DND-41 (cell line): ENCODE results near the gene USE1.

Source experiments
- ATAC-seq: fragments of 200-7000 bp; cut with Tn5 transposase; 3 replicates; pipeline ENCODE4 v1.9.1; 2021; ENCODE audit warnings: low read depth; ENCODE audit not compliant: insufficient read depth
- DNase-seq: peaks from one replicate; pipeline ENCODE4 v3.0.0-alpha.2; 2020
- H2AFZ ChIP-seq: 2 replicates; pipeline ENCODE4 v1.6.0; 2012; ENCODE audit warnings: low read depth, low read length
- H3K27ac ChIP-seq: 2 replicates; pipeline ENCODE4 v1.5.1; 2012; ENCODE audit warnings: low read length, inconsistent platforms
- H3K27me3 ChIP-seq: fragments of 200-600 bp; sonication (generic); 2 replicates; pipeline ENCODE4 v1.6.0; 2012; ENCODE audit warnings: low read length, mild to moderate bottlenecking, inconsistent platforms; ENCODE audit not compliant: insufficient read depth, poor library complexity
- H3K36me3 ChIP-seq: 2 replicates; pipeline ENCODE4 v1.5.1; 2012; ENCODE audit warnings: low read length, inconsistent platforms; ENCODE audit not compliant: insufficient read depth
- H3K4me1 ChIP-seq: 2 replicates; pipeline ENCODE4 v1.5.1; 2012; ENCODE audit warnings: mild to moderate bottlenecking, low read length; ENCODE audit not compliant: insufficient read depth
- H3K4me2 ChIP-seq: 2 replicates; pipeline ENCODE4 v1.6.0; 2012; ENCODE audit warnings: mild to moderate bottlenecking, moderate library complexity, low read length, inconsistent platforms; ENCODE audit not compliant: insufficient read depth
- H3K4me3 ChIP-seq, 2 experiments: fragments of 200-600 bp in 1 of 2; shearing (Covaris generic) in 1 of 2; 2 replicates each; pipeline ENCODE4 v1.5.1; 2012 to 2016; ENCODE audit warnings: inconsistent platforms in 2 of 2, low read length in 2 of 2, mild to moderate bottlenecking in 2 of 2, low read depth in 1 of 2, moderate library complexity in 1 of 2
- H3K79me2 ChIP-seq: 2 replicates; pipeline ENCODE4 v1.6.0; 2012; ENCODE audit warnings: low read length, inconsistent platforms; ENCODE audit not compliant: insufficient read depth
- H3K9ac ChIP-seq: 2 replicates; pipeline ENCODE4 v1.6.0; 2012; ENCODE audit warnings: low read depth, mild to moderate bottlenecking, inconsistent platforms, low read length, moderate library complexity
- H3K9me3 ChIP-seq: 2 replicates; pipeline ENCODE4 v1.5.1; 2012; ENCODE audit warnings: low read length, moderate library complexity, mild to moderate bottlenecking, inconsistent platforms; ENCODE audit not compliant: insufficient read depth, severe bottlenecking
- H4K20me1 ChIP-seq: 2 replicates; pipeline ENCODE4 v1.6.0; 2012; ENCODE audit warnings: low read length; ENCODE audit not compliant: insufficient read depth
- EZH2 ChIP-seq: IDR thresholded peaks from 3 replicates; pipeline ENCODE4 v1.6.1; 2012; ENCODE audit warnings: borderline replicate concordance, low read depth, mild to moderate bottlenecking, moderate library complexity, low read length, inconsistent platforms; ENCODE audit not compliant: severe bottlenecking
- TF ChIP-seq, protein P1 (sequence below): IDR thresholded peaks from 2 replicates; pipeline ENCODE4 v1.5.1; 2012; ENCODE audit warnings: borderline replicate concordance, low read length, moderate library complexity, mild to moderate bottlenecking; ENCODE audit not compliant: poor library complexity, severe bottlenecking; ENCODE audit errors: extremely low read depth

Gene USE1

DNA sequence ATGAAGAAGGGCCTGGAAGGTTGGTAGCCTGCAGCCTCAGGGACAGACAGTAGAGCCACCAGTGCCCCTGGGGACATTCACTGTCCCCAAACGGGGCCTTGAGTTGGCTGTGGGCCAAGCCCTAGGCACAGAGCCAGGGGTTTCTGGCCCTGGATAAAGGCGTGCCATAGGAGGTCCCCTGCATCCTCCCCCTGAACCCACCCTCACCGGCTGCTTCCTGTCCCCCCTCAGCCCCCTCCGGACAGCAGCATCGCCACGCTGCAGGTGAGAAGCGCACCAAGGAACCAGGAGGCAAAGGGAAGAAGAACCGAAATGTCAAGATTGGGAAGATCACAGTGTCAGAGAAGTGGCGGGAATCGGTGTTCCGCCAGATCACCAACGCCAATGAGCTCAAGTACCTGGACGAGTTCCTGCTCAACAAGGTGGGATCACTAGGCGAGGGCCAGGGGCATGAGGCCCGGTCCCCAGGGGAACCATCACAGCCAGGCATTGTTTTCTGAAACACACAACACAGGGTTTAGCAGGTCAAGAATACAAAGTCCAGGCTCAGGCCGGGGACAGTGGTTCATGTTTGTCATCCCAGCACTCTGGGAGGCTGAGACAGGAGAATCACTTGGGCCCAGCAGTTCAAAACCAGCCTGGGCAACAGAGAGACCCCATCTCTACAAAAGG, 14.6 kb upstream of the USE1 start:
- H3K27me3 ChIP-seq = no peaks in the 10 kb centered on the region
- no peak for TF ChIP-seq EZH2
- TF ChIP-seq, protein P1, sequence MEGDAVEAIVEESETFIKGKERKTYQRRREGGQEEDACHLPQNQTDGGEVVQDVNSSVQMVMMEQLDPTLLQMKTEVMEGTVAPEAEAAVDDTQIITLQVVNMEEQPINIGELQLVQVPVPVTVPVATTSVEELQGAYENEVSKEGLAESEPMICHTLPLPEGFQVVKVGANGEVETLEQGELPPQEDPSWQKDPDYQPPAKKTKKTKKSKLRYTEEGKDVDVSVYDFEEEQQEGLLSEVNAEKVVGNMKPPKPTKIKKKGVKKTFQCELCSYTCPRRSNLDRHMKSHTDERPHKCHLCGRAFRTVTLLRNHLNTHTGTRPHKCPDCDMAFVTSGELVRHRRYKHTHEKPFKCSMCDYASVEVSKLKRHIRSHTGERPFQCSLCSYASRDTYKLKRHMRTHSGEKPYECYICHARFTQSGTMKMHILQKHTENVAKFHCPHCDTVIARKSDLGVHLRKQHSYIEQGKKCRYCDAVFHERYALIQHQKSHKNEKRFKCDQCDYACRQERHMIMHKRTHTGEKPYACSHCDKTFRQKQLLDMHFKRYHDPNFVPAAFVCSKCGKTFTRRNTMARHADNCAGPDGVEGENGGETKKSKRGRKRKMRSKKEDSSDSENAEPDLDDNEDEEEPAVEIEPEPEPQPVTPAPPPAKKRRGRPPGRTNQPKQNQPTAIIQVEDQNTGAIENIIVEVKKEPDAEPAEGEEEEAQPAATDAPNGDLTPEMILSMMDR = no peak
- peaks cover 8% of the 10 kb centered on the region for H4K20me1 ChIP-seq
- no peaks in the 10 kb centered on the region for H3K79me2 ChIP-seq
- DNase-seq = no peak
- no peak overlapping the region for H3K4me3 ChIP-seq
- no peak overlapping the region for H3K27ac ChIP-seq
- H3K9me3 ChIP-seq = no peaks in the 10 kb centered on the region
- no peak overlapping the region for H3K4me2 ChIP-seq
- H3K4me1 ChIP-seq = no peaks in the 10 kb centered on the region
- no peak overlapping the region for H3K9ac ChIP-seq
- no peak overlapping the region for H2AFZ ChIP-seq
- no peak for ATAC-seq
- H3K36me3 ChIP-seq = peaks cover 82% of the 10 kb centered on the region

DNA sequence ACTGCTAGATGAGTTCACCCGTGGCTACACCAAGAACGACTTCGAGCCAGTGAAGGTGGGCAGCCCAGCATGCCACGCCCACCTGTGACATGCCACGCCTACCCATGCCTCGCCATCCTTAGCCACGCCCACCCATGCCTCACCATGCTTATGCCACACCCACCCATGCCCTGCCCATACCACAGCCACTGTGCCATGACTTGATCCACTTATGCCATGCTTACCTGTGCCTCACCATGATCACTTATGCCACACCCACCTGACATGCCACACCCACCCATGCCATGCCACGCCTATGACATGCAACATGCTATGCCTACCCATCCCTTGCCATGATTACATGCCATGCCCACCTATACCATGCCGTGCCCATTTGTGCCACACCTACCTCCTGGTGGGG, 12.9 kb upstream of the USE1 start:
- H3K9ac ChIP-seq = no peak overlapping the region
- no peak for TF ChIP-seq EZH2
- TF ChIP-seq, protein P1 = no peak
- H3K4me2 ChIP-seq = no peak overlapping the region
- ATAC-seq = no peak
- peaks cover 8% of the 10 kb centered on the region for H4K20me1 ChIP-seq
- H3K4me3 ChIP-seq = no peak overlapping the region
- peaks cover 91% of the 10 kb centered on the region for H3K36me3 ChIP-seq
- H3K4me1 ChIP-seq = no peaks in the 10 kb centered on the region
- DNase-seq = no peak
- no peaks in the 10 kb centered on the region for H3K79me2 ChIP-seq
- H3K9me3 ChIP-seq = no peaks in the 10 kb centered on the region
- no peak overlapping the region for H3K27ac ChIP-seq
- H3K27me3 ChIP-seq = no peaks in the 10 kb centered on the region
- no peak overlapping the region for H2AFZ ChIP-seq

DNA sequence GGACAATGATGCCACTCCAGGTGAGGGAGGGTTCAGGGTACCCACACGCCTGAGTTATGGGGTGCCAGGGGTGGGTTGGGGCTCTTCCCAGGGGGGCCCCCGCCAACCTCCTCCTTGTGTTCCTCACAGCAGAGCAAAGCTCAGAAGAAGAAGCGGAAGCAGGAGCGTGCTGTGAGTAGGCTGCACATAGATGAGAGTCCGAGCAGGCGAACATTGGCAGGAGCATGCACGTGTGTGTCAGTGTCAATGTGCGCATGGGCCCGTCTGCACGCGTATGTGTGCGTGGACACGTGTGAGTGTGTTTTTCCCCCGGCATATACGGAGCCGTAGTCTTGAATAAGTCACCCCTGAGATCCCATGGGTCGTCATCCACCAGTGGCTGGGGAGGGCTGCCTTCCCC, 12.4 kb upstream of the USE1 start:
- no peaks in the 10 kb centered on the region for H3K4me1 ChIP-seq
- H3K9ac ChIP-seq = no peak overlapping the region
- H3K36me3 ChIP-seq = peaks cover 88% of the 10 kb centered on the region
- no peak overlapping the region for H3K4me2 ChIP-seq
- no peaks in the 10 kb centered on the region for H3K27me3 ChIP-seq
- TF ChIP-seq EZH2 = no peak
- TF ChIP-seq, protein P1 = no peak
- no peak overlapping the region for H3K27ac ChIP-seq
- DNase-seq (no peak), ATAC-seq (no peak)
- H4K20me1 ChIP-seq = peaks cover 8% of the 10 kb centered on the region
- H3K9me3 ChIP-seq = no peaks in the 10 kb centered on the region
- no peak overlapping the region for H2AFZ ChIP-seq
- H3K79me2 ChIP-seq = no peaks in the 10 kb centered on the region
- no peak overlapping the region for H3K4me3 ChIP-seq
